ENCODE results near the gene ERC2.

The ERC2 gene

GRCh38 chr3:56468184-56469106 lies at the start of gene ERC2:
Gene ERC2, minus strand, starts transcription at chr3:56468467.
- DNase-seq = peak; percentile 22

GRCh38 chr3:56502738-56503137 lies 34.5 kb upstream of the ERC2 start:
- DNase-seq = no peak

GRCh38 chr3:56496376-56496775 lies 28.1 kb upstream of the ERC2 start:
- DNase-seq = peak; percentile 70

GRCh38 chr3:56494679-56495322 lies 26.5 kb upstream of the ERC2 start:
- peak; percentile 25 for DNase-seq

- DNase-seq = no peak
Observed at GRCh38 chr3:56491566-56491965, 23.3 kb upstream of the ERC2 start.

- no peak for DNase-seq
Observed at GRCh38 chr3:56488812-56489600, 20.7 kb upstream of the ERC2 start.

- no peak for DNase-seq
Observed at GRCh38 chr3:56484525-56485032, 16.3 kb upstream of the ERC2 start.

GRCh38 chr3:56484122-56484521 lies 15.9 kb upstream of the ERC2 start:
- DNase-seq = no peak

- DNase-seq = no peak
Observed at GRCh38 chr3:56477646-56478045, 9.4 kb upstream of the ERC2 start.

GRCh38 chr3:56476771-56477170 lies 8.5 kb upstream of the ERC2 start:
- DNase-seq = no peak

- no peak for DNase-seq
Observed at GRCh38 chr3:56471771-56472170, 3.5 kb upstream of the ERC2 start.

GRCh38 chr3:56469141-56469540 lies 874 bp upstream of the ERC2 start:
- no peak for DNase-seq

- DNase-seq = no peak
Observed at GRCh38 chr3:56467801-56468183, 475 bp downstream of the ERC2 start.

- peak; percentile 86 for DNase-seq
Observed at GRCh38 chr3:56467108-56467507, 1.2 kb downstream of the ERC2 start.

- no peak for DNase-seq
Observed at GRCh38 chr3:56459719-56460118, 8.5 kb downstream of the ERC2 start.

- no peak for DNase-seq
Observed at GRCh38 chr3:56459104-56459496, 9.2 kb downstream of the ERC2 start.

GRCh38 chr3:56458496-56459103 lies 9.7 kb downstream of the ERC2 start:
- DNase-seq = no peak

GRCh38 chr3:56456117-56456516 lies 12.2 kb downstream of the ERC2 start:
- peak; percentile 21 for DNase-seq

- DNase-seq = no peak
Observed at GRCh38 chr3:56453011-56453410, 15.3 kb downstream of the ERC2 start.

GRCh38 chr3:56452085-56452484 lies 16.2 kb downstream of the ERC2 start:
- DNase-seq = no peak

GRCh38 chr3:56443372-56443771 lies 24.9 kb downstream of the ERC2 start:
- DNase-seq = no peak

- no peak for DNase-seq
Observed at GRCh38 chr3:56428667-56429066, 39.6 kb downstream of the ERC2 start.

- DNase-seq = no peak
Observed at GRCh38 chr3:56424885-56425284, 43.4 kb downstream of the ERC2 start.

Measured in COR-L47 (cell line).